MM.1S (cell line): ENCODE data around the gene SMIM1.

ENCODE experiments used
- CTCF ChIP-seq: fragments of 300-600 bp; sonication (generic); IDR thresholded peaks from 2 replicates; pipeline ENCODE4 v1.5.1; 2016; ENCODE audit warnings: antibody characterized with exemption, low read length, mixed read lengths
- EZH2 ChIP-seq: fragments of 300-600 bp; sonication (generic); optimal IDR thresholded peaks from 2 replicates; pipeline ENCODE3; 2017; ENCODE audit warnings: low read depth, mild to moderate bottlenecking, antibody characterized with exemption, low read length, mixed read lengths
- EZH2phosphoT487 ChIP-seq: fragments of 300-600 bp; sonication (generic); IDR thresholded peaks from 2 replicates; pipeline ENCODE4 v1.6.1; 2018; ENCODE audit warnings: antibody characterized with exemption, low read length

GRCh38 chr1:3744646-3745045 is 27.9 kb upstream of the SMIM1 start:
- TF ChIP-seq CTCF, result no peak
- TF ChIP-seq EZH2, result no peak
- no peak for TF ChIP-seq EZH2phosphoT487
